ENCODE data around the gene MAST4.
A peak's percentile ranks its signal among the peaks of the same experiment; 100 is the strongest.

Gene MAST4

DNA sequence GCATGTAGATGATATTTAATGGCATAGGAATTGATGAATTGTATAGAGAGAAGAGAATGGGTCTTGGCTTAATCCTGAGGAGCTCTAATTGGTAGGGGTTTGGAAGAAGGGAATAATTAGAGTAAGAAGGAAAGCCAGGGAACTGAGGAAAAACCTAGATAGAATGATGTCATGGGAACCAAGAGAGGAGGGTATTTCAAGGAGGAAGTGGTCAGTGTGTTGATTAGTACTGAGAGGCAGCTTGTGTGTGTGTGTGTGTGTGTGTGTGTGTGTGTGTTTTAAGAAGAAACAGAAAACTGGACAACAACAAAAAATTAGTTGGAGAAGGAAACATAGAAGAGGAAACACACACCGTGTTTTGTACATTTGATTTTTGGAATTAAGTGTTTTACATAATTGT, 42.8 kb downstream of the MAST4 start:
- no peak for DNase-seq (ENCODE audit: low read depth)
- H3K4me3 ChIP-seq (ENCODE audit: low read length), result no peak overlapping the region
- TF ChIP-seq, protein P1, sequence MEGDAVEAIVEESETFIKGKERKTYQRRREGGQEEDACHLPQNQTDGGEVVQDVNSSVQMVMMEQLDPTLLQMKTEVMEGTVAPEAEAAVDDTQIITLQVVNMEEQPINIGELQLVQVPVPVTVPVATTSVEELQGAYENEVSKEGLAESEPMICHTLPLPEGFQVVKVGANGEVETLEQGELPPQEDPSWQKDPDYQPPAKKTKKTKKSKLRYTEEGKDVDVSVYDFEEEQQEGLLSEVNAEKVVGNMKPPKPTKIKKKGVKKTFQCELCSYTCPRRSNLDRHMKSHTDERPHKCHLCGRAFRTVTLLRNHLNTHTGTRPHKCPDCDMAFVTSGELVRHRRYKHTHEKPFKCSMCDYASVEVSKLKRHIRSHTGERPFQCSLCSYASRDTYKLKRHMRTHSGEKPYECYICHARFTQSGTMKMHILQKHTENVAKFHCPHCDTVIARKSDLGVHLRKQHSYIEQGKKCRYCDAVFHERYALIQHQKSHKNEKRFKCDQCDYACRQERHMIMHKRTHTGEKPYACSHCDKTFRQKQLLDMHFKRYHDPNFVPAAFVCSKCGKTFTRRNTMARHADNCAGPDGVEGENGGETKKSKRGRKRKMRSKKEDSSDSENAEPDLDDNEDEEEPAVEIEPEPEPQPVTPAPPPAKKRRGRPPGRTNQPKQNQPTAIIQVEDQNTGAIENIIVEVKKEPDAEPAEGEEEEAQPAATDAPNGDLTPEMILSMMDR (IDR thresholded peaks at IDR 0.05; ENCODE audit: insufficient read depth, low read depth, low read length, missing control alignments), result no peak

DNA sequence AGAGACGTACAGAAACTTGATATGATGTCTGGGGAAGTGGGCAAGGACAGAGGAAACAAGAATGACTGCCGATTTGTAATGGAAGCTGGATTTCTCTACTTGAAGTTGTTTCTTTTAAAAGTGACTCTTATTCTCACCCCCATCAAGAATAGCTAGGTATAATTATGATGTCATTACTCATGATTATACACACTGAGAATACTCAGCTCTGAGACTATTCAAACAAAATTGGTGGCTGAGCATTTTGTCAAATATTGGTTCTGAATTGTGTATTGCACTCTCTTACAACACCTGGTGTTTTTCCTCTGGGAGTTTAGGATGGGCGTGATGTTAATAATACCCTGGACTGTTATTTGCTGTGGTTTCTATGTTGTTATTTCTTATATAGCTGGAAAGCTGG, 46.3 kb downstream of the MAST4 start:
- no peak for DNase-seq (ENCODE audit: low read depth)
- H3K4me3 ChIP-seq (ENCODE audit: low read length), result no peak overlapping the region
- TF ChIP-seq, protein P1 (IDR thresholded peaks at IDR 0.05; ENCODE audit: insufficient read depth, low read depth, low read length, missing control alignments), result no peak

DNA sequence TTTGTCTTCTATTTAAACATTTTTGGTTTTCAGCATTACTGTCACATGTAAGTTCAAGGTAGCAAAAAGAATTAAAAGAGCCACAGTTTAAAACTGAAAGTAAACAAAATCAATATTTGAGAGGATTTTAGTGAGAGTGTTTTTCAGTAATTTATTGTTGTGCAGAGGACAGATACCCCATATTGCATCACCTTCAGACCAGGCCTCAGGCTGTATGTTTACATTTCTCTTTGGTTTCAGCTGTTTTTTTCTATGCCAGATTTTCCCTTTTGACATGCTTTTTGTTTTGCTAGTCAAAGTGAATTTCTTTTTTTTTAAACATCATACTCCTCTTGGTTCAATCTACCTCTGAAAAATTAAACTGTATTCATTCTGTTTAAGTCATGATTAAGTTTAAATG, 47.2 kb downstream of the MAST4 start:
- no peak for DNase-seq (ENCODE audit: low read depth)
- TF ChIP-seq, protein P1 (IDR thresholded peaks at IDR 0.05; ENCODE audit: insufficient read depth, low read depth, low read length, missing control alignments), result no peak
- no peak overlapping the region for H3K4me3 ChIP-seq (ENCODE audit: low read length)

DNA sequence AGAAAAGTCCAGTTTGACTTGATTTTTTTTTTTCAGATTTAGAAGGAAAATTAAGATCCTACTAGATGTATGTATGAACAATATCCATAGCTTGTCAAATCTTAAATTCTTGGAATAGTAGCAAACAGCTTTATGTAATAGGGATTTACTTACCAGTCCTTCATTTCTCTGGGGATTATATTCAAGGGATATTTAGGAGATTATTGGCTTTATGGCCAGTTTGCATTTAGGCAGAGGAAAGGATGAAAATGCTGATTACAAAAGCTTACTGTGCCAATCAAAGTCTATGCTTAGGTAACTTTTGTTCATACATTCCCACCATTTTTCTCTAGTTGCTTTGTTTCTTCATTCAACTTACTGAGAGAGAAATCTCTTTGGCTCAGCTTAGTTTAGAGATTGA, 47.9 kb downstream of the MAST4 start:
- TF ChIP-seq, protein P1 (IDR thresholded peaks at IDR 0.05; ENCODE audit: insufficient read depth, low read depth, low read length, missing control alignments), result no peak
- DNase-seq (ENCODE audit: low read depth), result no peak
- no peak overlapping the region for H3K4me3 ChIP-seq (ENCODE audit: low read length)

DNA sequence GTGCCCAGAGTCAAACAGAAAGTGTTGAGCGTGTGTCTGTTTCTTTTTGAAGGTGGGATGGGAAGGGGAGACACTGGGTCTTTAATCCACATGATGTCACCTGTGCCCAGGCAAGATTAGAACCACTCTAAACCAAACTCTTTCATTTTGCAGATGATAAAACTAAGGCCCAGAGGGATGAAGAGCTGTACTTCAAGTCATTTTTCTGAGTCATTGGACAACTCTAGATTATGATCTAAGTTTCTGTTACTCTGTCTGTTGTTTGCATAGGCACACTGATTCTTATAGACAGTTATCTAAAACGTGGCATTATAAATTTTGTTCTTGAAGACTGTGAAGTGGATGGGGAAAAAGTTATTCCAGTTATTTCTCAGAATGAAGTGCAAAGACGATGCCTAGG, 48.8 kb downstream of the MAST4 start:
- TF ChIP-seq, protein P1 (IDR thresholded peaks at IDR 0.05; ENCODE audit: insufficient read depth, low read depth, low read length, missing control alignments), result no peak
- no peak for DNase-seq (ENCODE audit: low read depth)
- no peak overlapping the region for H3K4me3 ChIP-seq (ENCODE audit: low read length)

DNA sequence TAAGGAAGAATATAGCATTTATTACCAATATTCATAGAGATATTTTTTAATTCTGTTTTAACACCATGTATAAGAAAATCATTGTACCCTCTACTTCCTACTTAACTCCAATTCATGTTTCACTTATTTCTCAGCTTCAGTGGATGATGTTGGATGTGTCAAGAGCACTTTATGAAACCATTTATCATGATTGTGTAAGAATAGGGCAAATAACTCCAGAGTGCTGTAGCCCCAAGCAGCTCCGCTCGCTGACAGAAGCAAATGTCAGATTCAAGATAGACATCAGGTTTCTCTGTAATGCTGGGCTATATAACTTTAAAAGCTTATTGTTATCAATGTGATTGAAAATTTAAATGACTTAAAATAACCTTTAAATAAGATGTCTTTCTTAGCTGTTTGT, 50.4 kb downstream of the MAST4 start:
- peak; percentile 12 for DNase-seq (ENCODE audit: low read depth)
- H3K4me3 ChIP-seq (ENCODE audit: low read length), result no peak overlapping the region
- TF ChIP-seq, protein P1 (IDR thresholded peaks at IDR 0.05; ENCODE audit: insufficient read depth, low read depth, low read length, missing control alignments), result no peak

DNA sequence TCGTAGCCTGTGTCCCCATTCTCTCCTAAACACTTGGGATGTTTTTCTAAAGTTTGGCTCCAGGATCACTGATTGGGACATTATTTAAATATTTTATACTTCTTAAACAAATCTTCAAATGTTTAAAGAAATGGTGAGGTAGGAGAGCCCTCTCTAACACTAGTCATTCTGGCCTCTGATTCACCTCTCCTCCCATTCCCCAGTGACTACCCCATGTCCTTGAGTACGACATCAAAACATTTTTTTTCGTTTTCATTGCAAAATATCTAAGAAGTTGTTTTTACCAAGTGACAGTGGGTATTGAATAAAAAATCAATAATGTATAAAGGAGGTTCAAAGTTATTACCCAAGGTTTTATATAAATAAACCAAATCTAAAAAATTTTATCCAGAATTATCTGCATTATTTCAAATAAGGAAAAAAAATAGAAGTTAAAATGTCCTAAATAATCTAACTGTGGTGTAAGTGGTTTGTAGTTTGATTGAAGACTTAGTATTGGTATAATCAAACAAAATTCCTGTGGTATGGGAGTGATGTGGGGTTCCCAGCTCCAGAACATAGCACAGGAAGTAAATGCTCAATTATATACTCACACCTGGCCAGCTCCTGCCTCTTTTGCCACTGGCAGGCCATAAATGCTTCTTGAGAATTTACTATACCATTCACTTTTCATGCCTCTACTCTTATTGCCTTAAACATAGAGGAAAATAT, 51.1 kb downstream of the MAST4 start:
- no peak overlapping the region for H3K4me3 ChIP-seq (ENCODE audit: low read length)
- TF ChIP-seq, protein P1 (IDR thresholded peaks at IDR 0.05; ENCODE audit: insufficient read depth, low read depth, low read length, missing control alignments), result no peak
- no peak for DNase-seq (ENCODE audit: low read depth)

Measured in epithelial cell of esophagus (primary cell).